Sigmoid colon (tissue), 7 donors: ENCODE results near the gene NRF1. TPM values are rescaled to one million over a fixed set of nuclear protein-coding genes. Genes with fewer than 3 reads are reported as not detected.

Source experiments
- DNase-seq: peaks from one replicate; pipeline ENCODE4 v3.0.0-alpha.2; 2019
- H3K27ac ChIP-seq, 4 donors: fragments of 200-600 bp; sonication (generic); one replicate each; pipeline ENCODE4 v1.5.1; 2016 to 2019; ENCODE audit warnings: mild to moderate bottlenecking in 1 of 4
- H3K27me3 ChIP-seq, 3 donors: fragments of 200-600 bp; sonication (generic); one replicate each; pipeline ENCODE4 v1.5.1; 2019; ENCODE audit warnings: mild to moderate bottlenecking in 1 of 3
- H3K36me3 ChIP-seq, 4 donors: fragments of 200-600 bp; sonication (generic); one replicate each; pipeline ENCODE4 v1.5.1; 2016 to 2019
- H3K4me1 ChIP-seq, 4 donors: fragments of 200-600 bp; sonication (generic); one replicate each; pipeline ENCODE4 v1.5.1; 2017 to 2019
- H3K4me3 ChIP-seq, 4 donors: fragments of 200-600 bp; sonication (generic); one replicate each; pipeline ENCODE4 v1.5.1; 2017 to 2019; ENCODE audit warnings: mild to moderate bottlenecking in 2 of 4, moderate library complexity in 1 of 4
- H3K9me3 ChIP-seq, 4 donors: fragments of 200-600 bp in 3 of 4; sonication (generic) in 3 of 4; one replicate each; pipeline versions ENCODE4 v1.5.1 to v1.6.1; 2013 to 2019
- EP300 ChIP-seq, 4 donors: sonication (generic); formaldehyde crosslinking; IDR thresholded peaks; one replicate each; pipeline ENCODE4 v1.6.1; 2017; ENCODE audit warnings: antibody characterized with exemption in 4 of 4
- POLR2A ChIP-seq, 2 donors: fragments of 450-650 bp; IDR thresholded peaks; one replicate each; pipeline ENCODE4 v1.6.1; 2016; ENCODE audit warnings: antibody characterized with exemption in 2 of 2, mild to moderate bottlenecking in 2 of 2, moderate library complexity in 2 of 2
- POLR2AphosphoS5 ChIP-seq, 4 donors: sonication (generic); formaldehyde crosslinking; IDR thresholded peaks; one replicate each; pipeline ENCODE4 v1.6.1; 2017; ENCODE audit warnings: antibody characterized with exemption in 4 of 4
- WGBS, 2 donors: extraction: QIAGEN DNeasy Blood & Tissue Kit; methylation state at CpG; one replicate each; pipeline ENCODE4 v1.1.7; 2013; 5-methylcytosine and 5-hydroxymethylcytosine counted together
- intact Hi-C: fragments of 100-400 bp; cut with DNase I; formaldehyde crosslinking; loops from one replicate; pipeline ENCODE4 v1.15.1; 2023
- polyA plus RNA-seq, 3 donors: library from polyadenylated mRNA; stranded (reverse); fragments of 200-250 nt; gene quantifications; one replicate each; pipeline ENCODE4 v1.2.3, GENCODE V29; 2013
- small RNA-seq, 3 donors: library from RNA; depleted of rRNA; stranded (forward); fragments of <200 nt; gene quantifications; one replicate each; pipeline ENCODE3, GENCODE V24; 2016
- total RNA-seq, 4 donors: library from RNA; depleted of rRNA; stranded (reverse); fragments of >200 nt; gene quantifications; one replicate each; pipeline ENCODE4 v1.1.0, GENCODE V29; 2016
- TF ChIP-seq, protein P1 (sequence below), 4 experiments: fragments of 450-650 bp in 3 of 4; fragments of 200-600 bp in 1 of 4; IDR thresholded peaks; one replicate each; pipeline ENCODE4 v1.5.1; 2016 to 2019; ENCODE audit warnings: antibody characterized with exemption in 4 of 4, mild to moderate bottlenecking in 3 of 4, moderate library complexity in 2 of 4
- donor health status: healthy with polysubstance abuse.
- donor health status: Bipolar disorder and iron deficiency.
- donor health status: healthy.

NRF1 gene
- total and polyA plus RNA-seq, 7 donors = 4.8 to 18.1 (median 15.0) TPM

DNA sequence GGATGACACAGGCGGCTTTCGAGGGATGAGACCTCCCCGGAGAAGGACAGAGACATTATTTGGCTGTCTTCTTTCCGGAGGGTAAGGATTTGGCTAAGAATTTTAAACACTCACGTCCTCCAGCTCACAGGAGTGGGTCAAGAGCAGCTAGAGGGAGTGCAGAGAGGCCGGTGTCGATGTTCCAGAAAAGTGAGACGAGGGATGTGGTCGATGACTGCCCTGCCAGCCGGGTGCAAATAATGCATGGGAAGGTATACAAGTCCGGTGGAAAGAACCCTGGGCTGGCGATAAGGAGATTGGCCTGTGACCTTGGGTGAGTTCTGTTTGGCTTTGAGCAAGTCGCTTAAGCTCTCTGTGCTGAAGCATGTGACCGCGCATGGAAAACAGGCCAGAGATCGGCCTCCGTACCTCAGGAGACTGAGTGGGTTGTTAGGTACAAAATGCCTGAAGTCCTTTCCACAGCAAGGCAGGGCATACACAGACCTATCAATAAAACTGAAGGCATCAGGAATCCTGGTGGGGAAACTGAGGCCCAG lies 192.1 kb downstream of the NRF1 start:
- H3K4me1 ChIP-seq = no peaks in the 10 kb centered on the region
- intact Hi-C loops = no loop called here
- WGBS, 2 donors = 86 to 88% methylated on average over 17 of the region's 17 CpGs
- H3K9me3 ChIP-seq = no peaks in the 10 kb centered on the region
- DNase-seq = no peak
- H3K4me3 ChIP-seq = no peak overlapping the region
- no peak overlapping the region for H3K27ac ChIP-seq
- peaks cover 0 to 9% (median 0%) of the 10 kb centered on the region in 3 donors for H3K27me3 ChIP-seq
- no peak for TF ChIP-seq POLR2AphosphoS5 (IDR thresholded peaks at IDR 0.05)
- TF ChIP-seq, protein P1, sequence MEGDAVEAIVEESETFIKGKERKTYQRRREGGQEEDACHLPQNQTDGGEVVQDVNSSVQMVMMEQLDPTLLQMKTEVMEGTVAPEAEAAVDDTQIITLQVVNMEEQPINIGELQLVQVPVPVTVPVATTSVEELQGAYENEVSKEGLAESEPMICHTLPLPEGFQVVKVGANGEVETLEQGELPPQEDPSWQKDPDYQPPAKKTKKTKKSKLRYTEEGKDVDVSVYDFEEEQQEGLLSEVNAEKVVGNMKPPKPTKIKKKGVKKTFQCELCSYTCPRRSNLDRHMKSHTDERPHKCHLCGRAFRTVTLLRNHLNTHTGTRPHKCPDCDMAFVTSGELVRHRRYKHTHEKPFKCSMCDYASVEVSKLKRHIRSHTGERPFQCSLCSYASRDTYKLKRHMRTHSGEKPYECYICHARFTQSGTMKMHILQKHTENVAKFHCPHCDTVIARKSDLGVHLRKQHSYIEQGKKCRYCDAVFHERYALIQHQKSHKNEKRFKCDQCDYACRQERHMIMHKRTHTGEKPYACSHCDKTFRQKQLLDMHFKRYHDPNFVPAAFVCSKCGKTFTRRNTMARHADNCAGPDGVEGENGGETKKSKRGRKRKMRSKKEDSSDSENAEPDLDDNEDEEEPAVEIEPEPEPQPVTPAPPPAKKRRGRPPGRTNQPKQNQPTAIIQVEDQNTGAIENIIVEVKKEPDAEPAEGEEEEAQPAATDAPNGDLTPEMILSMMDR (IDR thresholded peaks at IDR 0.05) = no peak
- H3K36me3 ChIP-seq = no peaks in the 10 kb centered on the region

DNA sequence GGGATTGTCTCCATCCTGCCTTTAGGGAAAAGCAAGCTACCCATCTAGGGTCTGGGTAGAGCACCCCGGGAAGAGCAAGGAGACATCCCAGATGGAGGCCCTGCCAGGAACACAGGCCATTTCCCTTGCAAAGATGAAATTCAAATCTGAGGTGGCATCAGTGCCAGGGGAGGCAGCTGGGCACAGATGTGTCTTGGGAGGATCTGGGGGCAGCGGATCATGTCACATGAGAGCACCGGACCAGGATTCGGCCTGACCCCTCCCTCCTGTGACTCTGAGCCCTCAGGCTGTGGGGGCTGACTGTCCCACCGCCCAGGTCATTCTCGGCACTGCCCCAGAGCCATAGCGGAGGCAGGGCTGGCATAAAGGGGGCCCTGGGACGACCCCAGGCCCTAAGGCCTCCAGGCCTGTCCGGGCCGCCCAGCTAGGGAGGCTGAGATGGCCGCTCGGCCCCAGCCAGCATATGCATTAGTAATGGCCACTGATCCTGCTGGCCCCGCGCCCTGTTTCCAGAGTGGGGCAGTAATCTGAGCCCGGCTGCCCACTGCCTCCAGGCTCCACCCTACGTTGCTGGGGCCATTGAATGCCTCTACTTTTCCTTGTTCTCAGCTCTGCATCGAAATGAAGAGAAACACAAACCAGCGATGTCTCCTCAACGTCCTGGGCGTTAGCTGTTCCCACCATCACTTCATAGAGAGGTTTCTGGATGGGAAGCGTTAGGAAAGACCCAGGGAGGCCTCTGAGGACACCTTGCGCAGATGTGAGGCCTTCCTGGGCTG lies 192.8 kb downstream of the NRF1 start:
- 93% methylated on average over 22 of the region's 22 CpGs for WGBS, 2 donors
- Histone ChIP-seq H3K4me3 (no peak overlapping the region), H3K27ac (no peak overlapping the region), H3K27me3 (peaks cover 0 to 9% (median 0%) of the 10 kb centered on the region in 3 donors), H3K36me3 (no peaks in the 10 kb centered on the region), H3K9me3 (no peaks in the 10 kb centered on the region), H3K4me1 (no peaks in the 10 kb centered on the region)
- intact Hi-C loops = no loop called here
- DNase-seq = no peak
- TF ChIP-seq POLR2A (IDR thresholded peaks at IDR 0.05) = no peak
- no peak for TF ChIP-seq POLR2AphosphoS5 (IDR thresholded peaks at IDR 0.05)
- TF ChIP-seq EP300 (IDR thresholded peaks at IDR 0.05) = no peak
- TF ChIP-seq, protein P1 (IDR thresholded peaks at IDR 0.05) = no peak

DNA sequence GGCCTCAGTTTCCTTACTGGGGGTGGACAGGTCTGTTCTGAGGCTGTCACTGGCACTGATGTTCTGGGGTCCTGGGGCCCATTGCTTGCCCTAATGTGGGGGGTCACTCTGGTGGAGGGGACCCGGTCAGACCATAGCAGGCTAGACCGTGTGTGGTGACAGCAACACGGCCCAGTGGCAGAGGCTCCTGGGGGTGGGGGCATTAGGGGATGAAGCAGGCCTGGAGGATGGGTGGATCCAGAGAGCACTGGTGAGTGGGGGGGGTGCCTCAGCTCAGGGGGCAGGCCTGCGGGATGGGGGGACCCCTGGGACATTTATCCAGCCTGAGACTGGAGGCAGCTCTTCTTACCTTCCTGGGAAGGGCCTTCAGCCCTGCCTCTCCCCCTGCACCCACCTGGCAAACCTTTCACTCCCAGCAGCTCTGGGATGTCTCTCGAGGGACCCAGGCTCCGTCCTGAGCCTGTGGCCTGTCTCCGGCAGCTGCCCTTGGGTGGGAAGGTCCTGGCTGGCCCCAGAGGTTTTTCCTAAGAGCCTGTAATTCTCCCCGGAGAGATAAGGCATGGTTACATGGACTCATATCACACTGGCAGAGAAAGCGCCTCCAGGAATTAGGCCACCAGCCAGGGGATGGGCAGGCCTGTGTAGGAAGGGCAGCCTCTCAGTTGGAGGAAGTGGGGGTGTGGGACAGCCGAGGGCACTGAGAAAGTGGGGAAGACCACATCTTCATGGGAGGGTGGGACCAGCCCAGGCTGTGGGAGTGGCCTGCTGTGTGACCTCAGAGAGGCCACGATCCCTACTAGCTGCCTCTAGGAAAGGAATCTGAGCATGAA lies 193.6 kb downstream of the NRF1 start:
- DNase-seq = no peak
- H3K4me1 ChIP-seq = no peaks in the 10 kb centered on the region
- 71 to 75% methylated on average over 11 of the region's 11 CpGs for WGBS, 2 donors
- H3K27ac ChIP-seq = no peak overlapping the region
- H3K4me3 ChIP-seq = no peak overlapping the region
- no peaks in the 10 kb centered on the region for H3K36me3 ChIP-seq
- intact Hi-C loops = no loop called here
- H3K9me3 ChIP-seq = no peaks in the 10 kb centered on the region
- TF ChIP-seq EP300 (IDR thresholded peaks at IDR 0.05) (no peak), POLR2A (IDR thresholded peaks at IDR 0.05) (no peak), POLR2AphosphoS5 (IDR thresholded peaks at IDR 0.05) (no peak)
- TF ChIP-seq, protein P1 (IDR thresholded peaks at IDR 0.05) = no peak
- H3K27me3 ChIP-seq = peaks cover 0 to 6% (median 0%) of the 10 kb centered on the region in 3 donors

Small RNA genes lying within 50 kb of the gene (small RNA-seq; reads per million reads assigned to genes)
- gene MIR182 (41.9 to 83.2 (median 50.5) reads per million in 3 donors), gene MIR183 (0.22 to 1.7 (median 0.54) reads per million in 3 donors), gene MIR96 (0 to 0.22 (median 0) reads per million in 3 donors)

Other genes with a start within 250 kb of the NRF1 start
- gene STRIP2, start 177.3 kb upstream of the NRF1 start, total RNA-seq = 1 to 10 TPM in 2 of 4 donors, under 1 TPM in 2; 0.49 to 4.4 (median 0.90) TPM
- 1 to 10 TPM in 1 of 3 donors, under 1 TPM in 1, not detected in 1; 0.92 to 1.7 TPM for gene STRIP2, start 177.3 kb upstream of the NRF1 start, polyA plus RNA-seq
- not detected for gene SMKR1, start 109.2 kb upstream of the NRF1 start, total RNA-seq
- under 1 TPM in 1 of 3 donors, not detected in 2; 0.45 TPM for gene SMKR1, start 109.2 kb upstream of the NRF1 start, polyA plus RNA-seq